ENCODE data around the gene RHOH. TPM values are rescaled to one million over a fixed set of nuclear protein-coding genes. Genes with fewer than 3 reads are reported as not detected.

Gene RHOH
- total RNA-seq, 1 donor from 2014 or later = 11.2 TPM

DNA sequence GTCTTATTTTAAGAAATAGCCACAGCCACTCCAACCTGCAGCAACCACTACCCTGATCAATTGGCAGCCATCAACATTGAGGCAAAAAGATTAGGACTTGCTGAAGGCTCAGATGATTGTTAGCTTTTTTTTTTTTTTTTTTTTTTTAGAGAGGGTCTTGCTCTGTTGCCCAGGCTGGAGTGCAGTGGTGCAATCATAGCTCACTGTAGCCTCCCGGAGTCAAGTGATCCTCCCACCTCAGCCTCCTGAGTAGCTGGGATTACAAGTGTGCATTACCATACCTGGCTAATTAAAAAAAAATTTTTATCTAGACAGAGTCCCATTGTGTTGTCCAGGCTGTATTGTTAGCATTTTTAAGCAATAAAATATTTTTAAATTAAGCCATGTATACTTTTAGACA, 26.5 kb downstream of the RHOH start:
- Histone ChIP-seq H3K4me2 (no peak overlapping the region), H3F3A (ENCODE audit: low read depth) (no peaks in the 10 kb centered on the region), H3K79me2 (ENCODE audit: low read depth) (no peaks in the 10 kb centered on the region), H3K4me3 (no peak overlapping the region), H3K4me1 (no peaks in the 10 kb centered on the region), H3K27ac (no peak overlapping the region), H3K9me3 (ENCODE audit: low read depth) (no peaks in the 10 kb centered on the region), H3K9ac (no peak overlapping the region), H4K20me1 (ENCODE audit: low read depth) (no peaks in the 10 kb centered on the region), H3K36me3 (no peaks in the 10 kb centered on the region), H3K27me3 (no peaks in the 10 kb centered on the region), H2AFZ (replicated peaks) (no peak overlapping the region)
- no peak for DNase-seq (ENCODE audit: low spot score)
- H3K4me3 Mint-ChIP-seq = no peak overlapping the region
- H3K27me3 Mint-ChIP-seq (ENCODE audit: insufficient read depth, low read depth) = no peaks in the 10 kb centered on the region
- TF ChIP-seq EZH2 (IDR thresholded peaks at IDR 0.05) (no peak), EZH2phosphoT487 (IDR thresholded peaks at IDR 0.05) (no peak), CTCF (IDR thresholded peaks at IDR 0.05) (no peak)
- peaks cover 8% of the 10 kb centered on the region for H3K4me1 Mint-ChIP-seq
- peaks cover 16% of the 10 kb centered on the region for H3K9me3 Mint-ChIP-seq
- peaks cover 29% of the 10 kb centered on the region for H3K36me3 Mint-ChIP-seq
- no peak overlapping the region for H3K27ac Mint-ChIP-seq

DNA sequence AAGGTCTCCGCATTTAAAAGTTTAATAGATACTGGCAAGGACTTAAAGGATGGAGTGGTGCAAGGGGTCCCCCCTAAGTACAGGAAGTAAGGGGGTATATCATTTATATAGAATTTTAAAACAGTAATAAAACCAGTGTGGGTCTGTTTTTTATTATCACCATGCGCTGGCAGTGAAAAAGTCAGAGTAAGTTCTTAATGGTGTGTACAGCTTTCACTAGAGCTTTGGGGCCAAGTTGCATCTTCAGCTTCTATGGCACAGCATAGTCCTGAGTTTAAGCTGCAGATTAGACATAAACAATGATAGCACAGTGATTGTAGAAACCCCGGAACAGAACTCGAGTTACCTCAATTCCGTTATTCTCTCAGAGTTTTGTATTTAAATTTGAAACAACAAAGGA, 27.6 kb downstream of the RHOH start:
- H3K36me3 Mint-ChIP-seq = peaks cover 29% of the 10 kb centered on the region
- DNase-seq (ENCODE audit: low spot score) = no peak

DNA sequence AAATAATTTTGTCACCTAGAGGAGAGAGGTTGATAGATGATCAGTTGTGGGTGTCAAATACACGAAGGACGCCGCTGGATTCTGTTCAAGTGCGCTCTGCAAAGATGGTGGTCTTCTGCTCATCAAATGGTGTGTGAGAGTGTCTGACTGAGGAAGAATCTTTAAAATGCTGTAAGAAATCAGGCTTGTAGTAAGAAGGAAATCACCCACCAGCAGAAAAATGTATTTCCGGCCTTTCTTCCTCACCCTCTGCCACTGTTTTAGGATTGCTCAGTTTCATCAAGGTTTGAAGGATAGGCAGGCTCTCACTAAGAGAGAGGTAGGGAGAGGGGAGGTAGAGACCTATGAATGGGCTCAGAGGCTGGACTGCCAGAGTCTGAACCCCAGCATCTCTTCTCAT, 28.7 kb downstream of the RHOH start:
- Histone ChIP-seq H3K9me3 (ENCODE audit: low read depth) (no peaks in the 10 kb centered on the region), H2AFZ (replicated peaks) (no peak overlapping the region), H3K27me3 (no peaks in the 10 kb centered on the region), H3K4me1 (no peaks in the 10 kb centered on the region), H3K36me3 (no peaks in the 10 kb centered on the region), H3K4me2 (no peak overlapping the region), H4K20me1 (ENCODE audit: low read depth) (no peaks in the 10 kb centered on the region), H3K27ac (no peak overlapping the region), H3K9ac (no peak overlapping the region), H3K4me3 (no peak overlapping the region), H3F3A (ENCODE audit: low read depth) (no peaks in the 10 kb centered on the region), H3K79me2 (ENCODE audit: low read depth) (no peaks in the 10 kb centered on the region)
- no peak for TF ChIP-seq EZH2 (IDR thresholded peaks at IDR 0.05)
- TF ChIP-seq CTCF (IDR thresholded peaks at IDR 0.05) = no peak
- TF ChIP-seq EZH2phosphoT487 (IDR thresholded peaks at IDR 0.05) = no peak
- H3K36me3 Mint-ChIP-seq = peaks cover 28% of the 10 kb centered on the region
- H3K4me1 Mint-ChIP-seq = peaks cover 10% of the 10 kb centered on the region
- no peak overlapping the region for H3K4me3 Mint-ChIP-seq
- no peaks in the 10 kb centered on the region for H3K27me3 Mint-ChIP-seq (ENCODE audit: insufficient read depth, low read depth)
- no peak overlapping the region for H3K27ac Mint-ChIP-seq
- no peak for DNase-seq (ENCODE audit: low spot score)
- H3K9me3 Mint-ChIP-seq = peaks cover 16% of the 10 kb centered on the region

More for the DNA sequence above, 27.6 kb downstream of the RHOH start:
- no peak overlapping the region for H2AFZ ChIP-seq (replicated peaks)
- no peaks in the 10 kb centered on the region for H3K27me3 ChIP-seq
- no peaks in the 10 kb centered on the region for H3K4me1 ChIP-seq
- Mint-ChIP-seq H3K27ac (no peak overlapping the region), H3K4me3 (no peak overlapping the region), H3K27me3 (ENCODE audit: insufficient read depth, low read depth) (no peaks in the 10 kb centered on the region), H3K9me3 (peaks cover 16% of the 10 kb centered on the region), H3K4me1 (peaks cover 9% of the 10 kb centered on the region)
- H3K36me3 ChIP-seq = no peaks in the 10 kb centered on the region
- H4K20me1 ChIP-seq (ENCODE audit: low read depth) = no peaks in the 10 kb centered on the region
- no peaks in the 10 kb centered on the region for H3K79me2 ChIP-seq (ENCODE audit: low read depth)
- no peak overlapping the region for H3K9ac ChIP-seq
- H3K4me2 ChIP-seq = no peak overlapping the region
- no peak for TF ChIP-seq EZH2 (IDR thresholded peaks at IDR 0.05)
- TF ChIP-seq EZH2phosphoT487 (IDR thresholded peaks at IDR 0.05) = no peak
- no peak for TF ChIP-seq CTCF (IDR thresholded peaks at IDR 0.05)
- no peaks in the 10 kb centered on the region for H3F3A ChIP-seq (ENCODE audit: low read depth)
- no peaks in the 10 kb centered on the region for H3K9me3 ChIP-seq (ENCODE audit: low read depth)
- H3K27ac ChIP-seq = no peak overlapping the region
- H3K4me3 ChIP-seq = no peak overlapping the region
